Mucosa of descending colon (tissue), 3 donors: ENCODE results near the gene ZNF213. TPM values are rescaled to one million over a fixed set of nuclear protein-coding genes. Genes with fewer than 3 reads are reported as not detected.
A peak's percentile ranks its signal among the peaks of the same experiment; 100 is the strongest.

Experiments used
- ATAC-seq: fragments of 200-7000 bp; cut with Tn5 transposase; one replicate; pipeline ENCODE4 v1.9.1; 2020; ENCODE audit warnings: mild to moderate bottlenecking, moderate library complexity
- DNase-seq, 3 donors: peaks; one replicate each; pipeline ENCODE4 v3.0.0-alpha.2; 2020
- H3K36me3 ChIP-seq: fragments of 200-600 bp; one replicate; pipeline ENCODE4 v1.8.0; 2021; ENCODE audit warnings: low read depth, mild to moderate bottlenecking
- H3K4me1 ChIP-seq: fragments of 200-600 bp; one replicate; pipeline ENCODE4 v1.8.0; 2021; ENCODE audit warnings: low read depth, mild to moderate bottlenecking
- H3K4me3 ChIP-seq: fragments of 200-600 bp; one replicate; pipeline ENCODE4 v1.8.0; 2021; ENCODE audit warnings: mild to moderate bottlenecking
- H3K9me3 ChIP-seq: fragments of 200-600 bp; one replicate; pipeline ENCODE4 v1.8.0; 2021; ENCODE audit warnings: mild to moderate bottlenecking
- CTCF ChIP-seq: fragments of 200-600 bp; IDR thresholded peaks from one replicate; pipeline ENCODE4 v1.8.0; 2022; ENCODE audit warnings: antibody characterized with exemption, mild to moderate bottlenecking
- intact Hi-C, 2 donors: fragments of 100-400 bp; cut with DNase I in 1 of 2; cut with micrococcal nuclease in 1 of 2; formaldehyde crosslinking; loops; one replicate each; pipeline versions ENCODE4 v1.11.0 to v1.11.1; 2022; cut with DNase I, micrococcal nuclease
- total RNA-seq, 3 donors: library from RNA; stranded (reverse); fragmentation: NEBNext Ultra II Directional in 2 of 3; extraction: Animal tissue kit (Norgen Biotek cat#: 25700) in 2 of 3; gene quantifications; one replicate each; pipeline versions ENCODE4 v1.2.1 to v1.2.4, GENCODE V29; 2021 to 2023
- donor health status: DM: no; HTN: no; CAD: no; lungs with moderate emphysema.
- donor health status: DM: no; HTN: no; CAD: no.
- donor health status: DM: no; HTN: yes; CAD: no.

The ZNF213 gene
- total RNA-seq, 3 donors from 2014 or later, result 10.3 to 18.1 (median 14.1) TPM

GRCh38 chr16:3094289-3095027 is 40.4 kb upstream of the ZNF213 start:
- intact Hi-C loops, result no loop called here
- DNase-seq (peak in 2 of 3 donors; percentile 37 to 80), ATAC-seq (peak; percentile 72)
- Histone ChIP-seq H3K9me3 (no peaks in the 10 kb centered on the region), H3K36me3 (no peaks in the 10 kb centered on the region), H3K4me3 (no peak overlapping the region), H3K4me1 (peaks cover under 1% of the 10 kb centered on the region)
- TF ChIP-seq CTCF, result peak; percentile 44

GRCh38 chr16:3095869-3096268 is 39.0 kb upstream of the ZNF213 start:
- ATAC-seq (peak; percentile 25), DNase-seq (peak; percentile 40 to 63 (median 51))
- intact Hi-C loops, result no loop called here
- H3K9me3 ChIP-seq, result no peaks in the 10 kb centered on the region
- H3K36me3 ChIP-seq, result no peaks in the 10 kb centered on the region
- no peak overlapping the region for H3K4me3 ChIP-seq
- no peak for TF ChIP-seq CTCF
- peaks cover 12% of the 10 kb centered on the region for H3K4me1 ChIP-seq

- intact Hi-C loops, result no loop called here
- DNase-seq, result peak in 2 of 3 donors; percentile 17 to 33
- H3K36me3 ChIP-seq, result no peaks in the 10 kb centered on the region
- H3K4me1 ChIP-seq, result peaks cover 16% of the 10 kb centered on the region
- TF ChIP-seq CTCF, result no peak
- H3K4me3 ChIP-seq, result no peak overlapping the region
- no peak for ATAC-seq
- no peaks in the 10 kb centered on the region for H3K9me3 ChIP-seq
These were observed 38.5 kb upstream of the ZNF213 start for GRCh38 chr16:3096362-3096761.

GRCh38 chr16:3097266-3097665 is 37.6 kb upstream of the ZNF213 start:
- intact Hi-C loops, result no loop called here
- Histone ChIP-seq H3K36me3 (no peaks in the 10 kb centered on the region), H3K9me3 (no peaks in the 10 kb centered on the region), H3K4me3 (no peak overlapping the region), H3K4me1 (peaks cover 17% of the 10 kb centered on the region)
- no peak for TF ChIP-seq CTCF
- DNase-seq (peak in 2 of 3 donors; percentile 7 to 36), ATAC-seq (no peak)

- H3K4me1 ChIP-seq, result peaks cover 17% of the 10 kb centered on the region
- H3K4me3 ChIP-seq, result no peak within 1 kb of the TSS
- no peak for ATAC-seq
- intact Hi-C loops, result no loop called here
- TF ChIP-seq CTCF, result no peak
- DNase-seq, result peak in 2 of 3 donors; percentile 36 to 57
- no peaks in the 10 kb centered on the region for H3K9me3 ChIP-seq
- no peaks in the 10 kb centered on the region for H3K36me3 ChIP-seq
These were observed 36.1 kb upstream of the ZNF213 start, which contains the start of gene ZSCAN10 for GRCh38 chr16:3098459-3099394. Gene ZSCAN10, minus strand, starts transcription at chr16:3099294. Its CDS starts 6,357 bp downstream, at chr16:3092937.
